HFFc6 (cell line): ENCODE measurements around the gene PHF21A. TPM values are rescaled to one million over a fixed set of nuclear protein-coding genes. Genes with fewer than 3 reads are reported as not detected.

ENCODE experiments used
- DNase-seq: peaks from one replicate; pipeline ENCODE4 v3.0.0-alpha.2; 2018
- H3K27ac Mint-ChIP-seq: 2 replicates; pipeline ENCODE4 v1.8.0; 2020; ENCODE audit warnings: mild to moderate bottlenecking, mixed read lengths
- H3K27me3 Mint-ChIP-seq: 2 replicates; pipeline ENCODE4 v1.8.0; 2021; ENCODE audit warnings: mild to moderate bottlenecking, moderate library complexity, mixed read lengths; ENCODE audit not compliant: insufficient read depth
- H3K36me3 Mint-ChIP-seq: 2 replicates; pipeline ENCODE4 v1.8.0; 2021; ENCODE audit warnings: low read depth, mixed read lengths
- H3K4me1 Mint-ChIP-seq: 2 replicates; pipeline ENCODE4 v1.8.0; 2020; ENCODE audit warnings: low read depth, mixed read lengths
- H3K4me3 Mint-ChIP-seq: 2 replicates; pipeline ENCODE4 v1.8.0; 2020; ENCODE audit warnings: mild to moderate bottlenecking, moderate library complexity, mixed read lengths
- H3K9me3 Mint-ChIP-seq: 2 replicates; pipeline ENCODE4 v1.8.0; 2020; ENCODE audit warnings: mild to moderate bottlenecking, mixed read lengths
- CTCF ChIP-seq: fragments of 200-600 bp; sonication (generic); IDR thresholded peaks from 2 replicates; pipeline ENCODE4 v1.5.0; 2021; ENCODE audit warnings: antibody characterized with exemption, mild to moderate bottlenecking
- total RNA-seq, 6 experiments: library from RNA; stranded (reverse); fragmentation: NEBNext Ultra II Directional; extraction: Animal tissue kit (Norgen Biotek cat#: 25700); gene quantifications; 2 replicates in 1 of 6; 3 replicates in 5 of 6; pipeline ENCODE4 v1.2.3, GENCODE V29; 2021

The PHF21A gene
- total RNA-seq, 6 experiments from 2014 or later, result 25.5 to 32.4 (median 26.2) TPM

- H3K27ac Mint-ChIP-seq, result no peak overlapping the region
- no peaks in the 10 kb centered on the region for H3K4me1 Mint-ChIP-seq
- no peak overlapping the region for H3K4me3 Mint-ChIP-seq
- peaks cover 15% of the 10 kb centered on the region for H3K36me3 Mint-ChIP-seq
- H3K27me3 Mint-ChIP-seq, result no peaks in the 10 kb centered on the region; the same call in 1 of the 2 replicates
- no peak for DNase-seq
- TF ChIP-seq CTCF, result no peak
- no peaks in the 10 kb centered on the region for H3K9me3 Mint-ChIP-seq
Measured at GRCh38 chr11:45939836-45940235, 181.4 kb downstream of the PHF21A start.

DNA sequence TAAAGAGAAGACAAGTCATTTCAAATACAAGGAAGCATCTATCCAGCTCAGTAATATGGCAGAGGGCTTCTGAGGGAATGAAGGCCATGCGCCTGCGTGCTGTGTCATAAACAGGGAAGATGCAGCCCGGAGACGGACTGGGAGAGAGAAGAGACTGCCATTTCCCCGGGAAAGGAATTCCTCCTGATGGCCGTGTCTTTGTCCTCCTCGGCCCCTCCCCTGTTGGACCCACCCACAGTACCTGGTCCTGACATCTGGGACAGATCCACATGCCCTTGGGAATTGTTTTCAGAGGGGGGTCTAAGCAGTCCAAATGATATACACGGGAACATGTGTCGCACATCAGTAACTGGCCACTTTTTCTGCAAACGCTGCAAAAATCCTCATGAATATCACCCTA lies 183.3 kb downstream of the PHF21A start:
- H3K27ac Mint-ChIP-seq, result no peak overlapping the region
- H3K27me3 Mint-ChIP-seq, result no peaks in the 10 kb centered on the region; the same call in 1 of the 2 replicates
- DNase-seq, result no peak
- no peaks in the 10 kb centered on the region for H3K9me3 Mint-ChIP-seq
- peaks cover 17% of the 10 kb centered on the region; the same call in 1 of the 2 replicates for H3K36me3 Mint-ChIP-seq
- H3K4me1 Mint-ChIP-seq, result peaks cover 5% of the 10 kb centered on the region; the same call in 1 of the 2 replicates
- no peak for TF ChIP-seq CTCF
- no peak overlapping the region for H3K4me3 Mint-ChIP-seq

DNA sequence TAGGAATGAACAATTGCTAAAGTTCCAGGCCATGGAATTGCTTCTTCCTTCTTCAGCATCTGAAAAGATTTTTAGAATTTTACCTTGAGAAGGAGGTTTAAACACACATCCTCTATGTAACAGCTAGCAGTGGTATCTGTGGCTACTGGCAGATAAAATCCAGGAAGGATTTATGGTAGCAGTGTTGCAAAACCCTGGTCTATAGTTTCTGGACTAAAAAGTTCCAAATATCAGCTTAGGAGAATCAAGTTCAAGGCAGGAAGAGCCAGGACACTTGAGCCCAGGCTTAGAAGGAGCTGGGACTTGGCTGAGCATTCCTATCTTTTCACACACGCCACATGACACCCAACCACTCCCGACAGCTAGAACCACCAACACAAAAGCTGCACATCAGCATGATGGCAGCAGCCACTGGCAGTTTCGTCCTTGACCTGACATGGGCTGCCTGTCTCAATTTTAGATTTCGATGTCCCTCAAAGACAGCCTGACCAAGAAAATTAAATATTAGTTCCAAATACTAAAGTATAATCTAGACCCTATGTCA lies 184.7 kb downstream of the PHF21A start:
- Mint-ChIP-seq H3K4me3 (no peak overlapping the region), H3K4me1 (peaks cover 6% of the 10 kb centered on the region; the same call in 1 of the 2 replicates), H3K27me3 (no peaks in the 10 kb centered on the region; the same call in 1 of the 2 replicates), H3K27ac (no peak overlapping the region), H3K36me3 (peaks cover 11% of the 10 kb centered on the region), H3K9me3 (no peaks in the 10 kb centered on the region)
- no peak for DNase-seq
- no peak for TF ChIP-seq CTCF

DNA sequence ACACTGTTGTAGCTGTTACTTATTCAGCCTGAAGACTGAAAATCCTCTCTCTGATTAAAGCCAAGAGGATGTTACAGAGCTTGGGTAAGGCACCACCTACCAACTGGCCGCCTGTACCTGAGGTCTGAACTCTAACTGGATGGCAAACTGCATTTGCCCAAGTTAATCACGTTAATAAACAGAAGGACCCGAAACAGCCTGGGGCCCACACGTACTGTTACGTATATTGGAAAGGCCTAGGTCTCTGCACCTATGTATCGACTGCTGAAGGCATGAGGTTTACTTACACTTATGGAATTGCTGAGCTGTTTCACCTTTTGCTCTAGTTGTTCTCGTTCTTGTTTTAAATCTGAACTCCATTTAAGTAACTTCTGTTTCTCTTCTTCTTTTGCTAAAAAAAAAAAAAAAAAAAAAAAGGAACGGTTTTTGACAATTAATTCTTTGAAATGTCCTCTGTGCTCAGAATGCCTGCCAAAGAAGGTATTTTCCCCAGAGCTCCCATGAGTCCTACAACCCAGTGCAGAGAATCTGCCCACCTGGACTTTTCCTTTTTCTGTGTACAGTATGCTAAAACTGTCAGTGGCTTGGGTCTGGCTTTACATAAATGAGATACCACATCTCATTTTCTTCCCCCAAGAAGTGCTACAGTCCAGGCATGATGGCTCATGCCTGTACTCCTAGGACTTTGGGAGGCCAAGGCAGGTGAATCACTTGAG lies 185.7 kb downstream of the PHF21A start:
- no peak for TF ChIP-seq CTCF
- H3K27ac Mint-ChIP-seq, result no peak overlapping the region
- H3K4me1 Mint-ChIP-seq, result peaks cover 6% of the 10 kb centered on the region; the same call in 1 of the 2 replicates
- no peak overlapping the region for H3K4me3 Mint-ChIP-seq
- H3K27me3 Mint-ChIP-seq, result no peaks in the 10 kb centered on the region; the same call in 1 of the 2 replicates
- DNase-seq, result no peak
- H3K9me3 Mint-ChIP-seq, result no peaks in the 10 kb centered on the region
- peaks cover 11% of the 10 kb centered on the region for H3K36me3 Mint-ChIP-seq

DNA sequence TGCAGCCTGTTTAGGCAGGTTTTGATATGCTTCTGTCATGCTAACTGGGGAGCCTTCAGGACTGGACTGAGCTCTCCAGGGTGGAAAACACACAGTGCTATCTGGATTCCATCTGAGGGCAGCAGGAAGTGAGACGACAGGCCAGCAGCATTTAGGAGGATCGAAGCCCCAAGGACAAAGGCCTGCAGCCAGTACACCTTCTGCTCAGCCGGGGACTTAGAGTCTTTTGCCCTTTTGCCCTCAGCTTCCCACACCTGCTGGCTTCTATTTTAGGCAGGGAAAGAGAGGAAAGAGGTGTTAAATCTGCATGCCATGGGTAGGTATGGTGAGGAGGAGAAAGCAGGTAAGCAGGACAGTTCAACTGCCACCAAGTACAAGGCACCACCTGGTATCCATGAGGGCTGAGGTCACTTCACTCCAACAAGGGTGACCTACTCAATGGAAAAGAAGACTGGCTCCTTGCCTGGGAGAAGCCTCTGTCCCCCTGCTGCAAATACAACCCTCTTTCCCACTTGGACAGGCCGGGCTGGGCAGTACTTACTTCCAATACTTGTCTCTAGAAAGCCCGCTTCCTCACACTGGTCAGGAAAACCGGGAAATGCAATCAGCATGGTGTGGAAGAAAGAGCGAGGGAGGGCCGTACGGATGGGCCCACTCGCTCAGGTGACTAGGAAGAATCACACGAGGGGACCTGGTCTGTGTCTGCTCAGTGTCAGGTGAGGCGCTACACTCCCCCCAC lies 186.5 kb downstream of the PHF21A start:
- DNase-seq, result no peak
- Mint-ChIP-seq H3K27me3 (no peaks in the 10 kb centered on the region; the same call in 1 of the 2 replicates), H3K9me3 (no peaks in the 10 kb centered on the region), H3K4me1 (peaks cover 12% of the 10 kb centered on the region), H3K4me3 (no peak overlapping the region), H3K36me3 (peaks cover 10% of the 10 kb centered on the region), H3K27ac (no peak overlapping the region)
- no peak for TF ChIP-seq CTCF
